HG02588 (cell line): ENCODE data around the gene RYR1.
"Not testable (repeated sequence)": the region's sequence is repeated elsewhere in the genome, so short reads cannot be mapped to it uniquely, and the experiment has no call there.

Experiments
- ATAC-seq: cut with Tn5 transposase; IDR thresholded peaks from one replicate; pipeline ENCODE4 v1.9.1; 2021; ENCODE audit warnings: mild to moderate bottlenecking, moderate library complexity; ENCODE audit not compliant: unreplicated experiment

The RYR1 gene

DNA sequence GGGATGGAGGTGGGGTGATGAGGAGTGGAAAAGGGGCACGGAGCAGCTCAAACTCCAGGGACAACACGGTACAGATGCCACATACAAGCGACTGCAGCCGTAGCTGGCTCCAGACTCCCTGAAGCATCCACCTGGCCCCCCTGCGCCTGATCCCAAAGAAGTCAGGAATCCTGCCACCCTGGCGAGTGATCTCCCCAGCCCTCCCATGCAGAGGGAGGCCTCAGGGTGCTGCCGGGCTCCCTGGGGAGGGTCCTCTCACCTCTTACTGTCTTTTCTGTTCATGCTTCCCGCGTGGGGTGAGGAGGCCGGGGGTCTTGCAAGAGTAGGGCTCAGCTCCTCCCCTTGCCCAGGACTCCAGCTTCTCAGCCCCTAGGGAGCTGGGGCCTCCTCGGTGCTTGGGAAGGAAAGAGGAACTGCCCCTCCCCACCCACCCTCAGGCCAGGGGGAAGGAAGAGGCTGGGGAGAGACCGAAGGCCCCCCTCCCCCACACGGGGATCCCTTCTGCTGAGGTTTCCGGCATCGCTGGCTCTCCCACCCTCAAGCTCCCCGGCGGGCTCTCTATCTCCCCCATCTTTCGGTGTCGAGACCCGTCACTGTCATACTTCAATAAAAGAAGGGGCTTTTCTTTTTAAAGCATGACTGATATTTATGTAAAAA is 7.6 kb upstream of the RYR1 start, which contains the start of gene RASGRP4:
RASGRP4 (minus strand) TSS at position 410 of the 657 bp plus-strand sequence; CDS start at position 282, 128 bp downstream.
- ATAC-seq, result no peak

DNA sequence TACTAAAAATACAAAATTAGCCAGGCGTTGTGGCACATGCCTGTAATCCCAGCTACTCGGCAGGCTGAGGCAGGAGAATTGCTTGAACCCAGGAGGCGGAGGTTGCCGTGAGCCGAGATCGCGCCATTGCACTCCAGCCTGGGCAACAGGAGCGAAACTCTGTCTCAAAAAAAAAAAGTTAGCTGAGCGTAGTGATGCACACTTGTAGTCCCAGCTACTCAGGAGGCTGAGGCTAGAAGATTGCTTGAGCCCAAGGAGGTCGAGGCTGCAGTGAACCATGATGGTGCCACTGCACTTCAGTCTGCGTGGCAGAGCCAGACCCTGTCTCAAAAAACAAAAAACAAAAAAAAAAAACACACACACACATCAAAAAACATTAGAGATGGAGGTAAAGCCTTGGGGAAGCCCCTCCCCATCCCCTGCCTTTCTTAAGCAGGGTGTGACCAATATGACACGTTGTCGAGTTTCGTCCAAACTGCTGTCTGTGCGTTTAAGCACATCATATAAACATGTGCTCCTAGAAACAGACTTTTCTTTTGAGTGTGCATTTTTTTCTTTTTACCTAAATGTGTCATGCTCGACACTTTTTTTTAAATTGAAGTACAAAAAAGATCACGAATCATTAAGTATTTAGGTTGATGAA is 6.3 kb upstream of the RYR1 start:
- ATAC-seq, result not testable (repeated sequence)

DNA sequence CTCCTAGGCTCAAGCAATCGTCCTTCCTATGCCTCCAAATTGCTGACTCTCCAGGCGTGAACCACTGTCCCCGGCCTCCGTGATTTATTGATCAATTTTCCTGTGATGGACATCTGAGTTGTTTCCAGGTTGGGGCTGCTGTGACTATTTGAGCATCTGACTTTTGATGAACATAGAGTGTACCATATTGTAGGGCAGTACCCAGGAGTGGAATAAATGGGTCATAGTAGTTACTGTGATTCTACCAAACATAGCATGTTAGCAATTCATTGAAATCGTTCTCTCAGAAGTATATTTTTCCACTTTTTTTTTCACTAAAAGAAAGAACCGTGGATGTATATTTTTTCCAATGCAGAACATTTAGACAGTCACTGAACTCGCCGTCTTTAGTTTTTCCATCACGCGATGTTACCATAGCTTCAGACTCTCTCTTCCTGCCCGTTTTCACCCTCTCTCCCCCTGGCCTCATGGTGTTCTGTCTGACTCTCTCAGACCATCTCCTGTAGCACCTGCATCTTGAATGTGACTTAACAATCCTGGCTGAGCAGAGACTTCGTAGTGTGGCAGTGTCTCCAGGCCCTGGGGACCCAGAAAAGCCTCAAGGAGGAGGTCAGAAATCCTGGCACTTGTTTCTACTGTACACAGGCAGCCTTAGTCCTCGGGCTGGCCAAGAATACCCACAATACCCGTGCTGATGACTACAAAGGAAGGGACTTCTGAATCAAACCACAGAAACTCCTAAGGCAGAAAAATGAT is 4.3 kb upstream of the RYR1 start:
- ATAC-seq, result no peak

DNA sequence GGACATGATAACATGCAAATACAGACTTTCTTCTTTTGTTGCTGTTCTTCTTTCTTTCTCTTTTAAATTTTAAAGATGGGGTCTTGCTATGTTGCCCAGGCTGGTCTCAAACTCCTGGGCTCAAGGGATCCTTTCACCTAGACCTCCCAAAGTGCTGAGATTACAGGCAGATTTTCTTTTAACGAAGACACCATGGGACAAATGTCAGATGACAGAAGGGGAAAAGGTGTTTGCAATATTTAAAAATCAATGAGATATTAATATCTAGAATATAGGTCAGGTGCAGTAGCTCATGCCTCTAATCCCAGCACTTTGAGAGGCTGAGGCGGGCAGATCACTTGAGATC is 3.7 kb upstream of the RYR1 start:
- ATAC-seq, result no peak

DNA sequence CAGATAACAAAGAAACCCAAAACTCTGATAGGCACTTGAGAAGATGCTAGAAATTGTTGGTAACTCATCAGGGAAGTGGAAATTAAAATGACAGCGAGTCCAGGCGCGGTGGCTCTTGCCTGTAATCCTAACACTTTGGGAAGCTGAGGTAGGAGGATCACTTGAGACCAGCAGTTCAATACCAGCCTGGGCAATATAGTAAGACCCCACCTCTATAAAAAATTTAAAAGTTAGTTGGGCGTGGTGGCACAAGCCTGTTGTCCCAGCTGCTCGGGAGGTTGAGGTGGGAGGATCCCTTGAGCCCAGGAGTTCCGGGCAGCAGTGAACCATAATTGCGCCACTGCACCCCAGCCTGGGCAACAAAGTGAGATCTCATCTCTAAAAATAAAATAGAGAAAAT is 2.6 kb upstream of the RYR1 start:
- no peak for ATAC-seq

DNA sequence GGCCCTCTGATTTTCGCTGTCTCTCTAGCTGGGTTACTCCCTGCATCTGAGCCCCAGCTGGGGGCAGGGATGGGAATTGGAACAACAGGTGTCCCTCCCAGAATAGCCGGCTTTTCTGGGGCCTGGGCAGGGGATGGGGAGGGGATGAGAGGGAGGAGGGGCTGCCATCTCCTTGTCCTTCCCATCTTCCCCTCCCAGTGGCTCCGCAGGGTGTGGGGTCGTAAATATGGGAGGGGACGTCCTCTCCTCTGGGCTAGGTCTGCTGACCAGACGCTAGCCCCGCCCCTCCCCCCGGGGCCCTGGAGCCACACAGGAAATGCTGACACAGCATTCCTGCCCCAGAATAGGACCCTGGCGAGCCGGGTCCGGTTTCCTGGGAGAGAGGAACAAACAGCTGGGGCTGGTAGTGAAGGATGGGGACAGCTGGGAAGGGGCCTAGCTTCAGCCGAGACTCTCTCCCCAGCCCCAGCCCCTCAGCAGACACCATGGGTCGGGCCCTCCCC is 1.1 kb downstream of the RYR1 start:
- no peak for ATAC-seq

DNA sequence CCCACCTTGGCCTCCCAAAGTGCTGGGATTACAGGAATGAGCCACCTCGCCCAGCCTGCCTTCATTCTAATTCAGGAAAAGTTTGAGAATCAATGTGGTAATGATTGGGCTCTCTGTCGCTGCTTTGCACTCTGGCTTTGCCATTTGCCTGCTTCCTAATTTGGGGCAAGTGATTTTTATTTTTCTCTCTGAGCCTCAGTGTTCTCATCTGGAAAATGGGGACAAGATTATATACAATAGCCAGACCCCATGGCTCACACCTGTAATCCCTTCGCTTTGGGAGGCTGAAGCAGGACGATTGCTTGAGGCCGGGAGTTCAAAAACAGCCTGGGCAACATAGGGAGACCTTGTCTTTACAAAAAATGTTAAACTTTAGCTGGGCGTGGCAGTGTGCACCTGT is 3.8 kb downstream of the RYR1 start:
- ATAC-seq, result no peak

DNA sequence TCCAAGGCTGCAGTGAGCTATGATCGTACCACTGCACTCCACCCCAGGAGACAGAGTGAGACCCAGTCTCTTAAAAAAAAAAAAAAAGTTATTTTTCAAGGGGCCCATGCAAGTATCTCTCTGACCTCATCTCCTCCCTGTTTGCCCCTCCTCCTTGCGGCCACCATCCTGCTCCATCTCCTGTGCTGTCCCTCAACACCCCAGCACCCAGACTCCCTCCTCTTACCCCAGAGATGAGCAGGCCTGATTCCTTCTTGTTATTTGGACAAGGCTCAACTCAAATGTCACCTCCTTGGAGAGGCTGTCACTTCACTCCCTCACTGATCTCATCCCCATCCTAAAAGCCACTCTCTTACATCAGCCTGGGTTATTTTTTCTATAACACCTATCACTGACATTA is 4.4 kb downstream of the RYR1 start:
- no peak for ATAC-seq

DNA sequence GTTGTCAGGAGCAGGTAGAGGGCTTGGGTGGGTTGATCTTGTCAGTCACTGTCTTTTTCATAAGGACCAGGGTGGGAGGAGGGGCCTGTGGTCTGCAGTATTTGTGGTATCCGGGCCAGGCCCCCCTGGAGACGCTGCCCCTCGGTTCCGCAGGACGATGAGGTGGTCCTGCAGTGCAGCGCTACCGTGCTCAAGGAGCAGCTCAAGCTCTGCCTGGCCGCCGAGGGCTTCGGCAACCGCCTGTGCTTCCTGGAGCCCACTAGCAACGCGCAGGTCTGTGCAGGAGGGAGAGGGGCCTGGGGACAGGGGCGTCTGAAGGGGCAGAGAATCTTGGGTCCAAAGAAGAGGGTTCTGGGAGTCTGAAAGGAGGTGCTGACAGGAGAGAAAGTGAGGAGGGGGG is 7.1 kb downstream of the RYR1 start:
- ATAC-seq, result no peak

DNA sequence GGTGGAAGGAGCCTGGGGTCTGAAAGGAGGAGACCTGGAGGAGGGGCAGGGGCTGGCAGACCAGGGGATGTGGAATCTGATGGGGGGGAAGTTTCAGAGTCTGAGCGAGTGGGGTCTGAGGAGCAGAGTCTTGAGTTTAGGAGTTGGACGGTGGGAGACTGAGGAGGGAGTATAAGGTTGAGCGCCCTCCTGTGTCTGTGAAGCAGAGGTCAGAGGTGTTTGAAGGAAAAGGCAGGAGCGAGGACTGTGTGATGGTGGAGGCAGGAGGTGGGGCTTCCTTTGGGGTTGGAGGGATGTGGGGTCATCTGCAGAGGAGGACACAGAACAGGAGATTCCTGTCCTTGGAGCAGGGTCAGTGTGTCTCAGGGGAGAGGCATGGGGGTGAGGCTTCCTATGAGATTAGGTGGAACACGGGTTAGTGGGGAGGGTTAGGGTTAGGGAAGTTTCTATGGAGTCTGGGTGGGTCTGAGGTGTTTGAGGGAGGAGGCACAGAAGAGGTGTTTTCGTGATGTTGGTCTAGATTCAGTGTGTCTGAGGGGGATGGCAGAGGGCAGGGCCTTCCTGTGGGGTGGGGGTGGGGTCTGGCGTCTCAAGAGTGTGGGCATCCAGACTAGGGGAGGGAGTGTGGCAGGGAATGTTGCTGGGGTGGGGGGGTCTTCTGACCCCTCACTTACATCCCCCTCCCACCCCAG is 8.3 kb downstream of the RYR1 start:
- no peak for ATAC-seq

DNA sequence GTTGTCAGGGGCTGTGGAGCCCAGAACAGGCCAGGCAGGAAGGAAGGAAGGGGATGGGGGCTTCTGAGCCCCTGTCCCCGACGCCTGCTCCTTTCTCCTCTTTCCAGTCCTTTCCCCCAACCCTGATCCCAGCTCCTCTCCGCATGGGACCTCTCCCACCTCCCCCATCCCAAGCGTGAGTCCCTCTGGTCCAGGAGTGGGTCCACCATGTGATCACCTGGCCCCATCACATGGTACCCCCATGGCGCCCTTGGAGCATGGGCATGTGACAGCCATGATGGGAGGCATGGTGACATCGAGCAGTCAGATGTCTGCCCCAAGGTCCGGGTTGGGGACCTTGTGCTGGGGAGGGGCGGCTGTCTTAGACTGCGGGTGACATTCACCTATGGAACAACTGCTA is 9.2 kb downstream of the RYR1 start:
- ATAC-seq, result no peak

DNA sequence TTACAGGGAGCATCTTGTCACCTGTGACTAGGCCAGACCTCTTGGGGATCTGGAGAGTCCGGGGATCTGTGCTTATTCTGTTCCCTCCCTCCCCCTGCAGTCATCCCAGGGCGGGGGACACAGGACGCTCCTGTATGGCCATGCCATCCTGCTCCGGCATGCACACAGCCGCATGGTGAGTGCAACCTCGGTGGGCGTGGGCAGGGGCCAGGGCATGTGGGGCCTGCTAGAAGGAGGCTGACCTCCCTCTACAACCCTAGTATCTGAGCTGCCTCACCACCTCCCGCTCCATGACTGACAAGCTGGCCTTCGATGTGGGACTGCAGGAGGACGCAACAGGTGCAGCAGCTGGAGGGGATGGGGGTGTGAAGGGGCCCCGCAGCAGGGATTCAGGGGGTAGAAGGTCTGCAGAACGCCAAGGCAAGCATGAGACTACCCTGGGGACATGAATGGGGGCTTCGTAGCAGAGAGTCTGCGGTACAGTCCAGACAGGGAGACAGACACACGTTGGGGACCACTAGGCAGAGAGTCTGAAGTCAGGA is 10.0 kb downstream of the RYR1 start:
- no peak for ATAC-seq

DNA sequence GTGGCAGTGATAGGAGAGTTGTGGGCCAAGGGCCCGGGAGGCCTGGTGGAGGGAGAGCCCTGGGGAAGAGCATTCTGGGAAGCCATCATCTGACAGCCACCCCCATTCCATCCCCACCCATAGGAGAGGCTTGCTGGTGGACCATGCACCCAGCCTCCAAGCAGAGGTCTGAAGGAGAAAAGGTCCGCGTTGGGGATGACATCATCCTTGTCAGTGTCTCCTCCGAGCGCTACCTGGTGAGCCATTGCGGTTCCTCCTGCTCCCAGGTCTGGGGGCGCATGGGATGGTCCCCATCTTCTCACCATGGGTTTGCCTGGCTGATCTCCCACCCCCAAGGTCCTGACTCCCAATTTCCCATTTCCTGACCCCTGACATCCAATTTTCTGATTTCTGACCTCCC is 10.5 kb downstream of the RYR1 start:
- no peak for ATAC-seq

DNA sequence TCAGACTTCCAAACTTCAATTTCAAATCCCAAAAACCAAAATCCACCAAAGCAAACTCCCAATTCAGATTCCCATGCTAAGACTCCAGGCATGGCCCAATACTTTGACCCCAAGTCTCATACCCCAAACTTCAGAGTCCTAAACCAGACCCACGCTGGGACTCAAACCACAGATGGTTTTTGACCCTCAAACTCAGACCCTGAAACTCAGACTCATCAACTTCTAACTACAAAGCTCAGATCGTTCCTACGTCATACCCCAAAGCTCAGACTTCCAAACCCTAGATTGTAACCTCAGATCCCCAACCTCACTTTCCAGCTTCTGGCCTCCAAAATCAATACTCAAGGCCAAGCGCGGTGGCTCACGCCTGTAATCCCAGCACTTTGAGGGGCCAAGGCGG is 11.9 kb downstream of the RYR1 start:
- no peak for ATAC-seq

DNA sequence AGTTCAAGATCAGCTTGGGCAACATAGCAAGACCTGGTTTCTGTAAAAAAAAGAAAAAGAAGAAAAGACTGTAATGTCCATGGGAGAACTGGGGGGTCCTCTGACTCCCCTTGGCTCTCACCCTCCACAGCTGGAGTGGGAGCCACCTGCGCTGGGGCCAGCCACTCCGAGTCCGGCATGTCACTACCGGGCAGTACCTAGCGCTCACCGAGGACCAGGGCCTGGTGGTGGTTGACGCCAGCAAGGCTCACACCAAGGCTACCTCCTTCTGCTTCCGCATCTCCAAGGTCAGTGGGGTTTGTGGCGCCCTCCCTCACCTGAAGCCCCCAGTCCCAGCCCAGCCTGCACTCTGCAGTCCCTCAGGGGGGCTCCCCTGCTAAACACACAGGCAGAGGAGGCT is 14.7 kb downstream of the RYR1 start:
- no peak for ATAC-seq

DNA sequence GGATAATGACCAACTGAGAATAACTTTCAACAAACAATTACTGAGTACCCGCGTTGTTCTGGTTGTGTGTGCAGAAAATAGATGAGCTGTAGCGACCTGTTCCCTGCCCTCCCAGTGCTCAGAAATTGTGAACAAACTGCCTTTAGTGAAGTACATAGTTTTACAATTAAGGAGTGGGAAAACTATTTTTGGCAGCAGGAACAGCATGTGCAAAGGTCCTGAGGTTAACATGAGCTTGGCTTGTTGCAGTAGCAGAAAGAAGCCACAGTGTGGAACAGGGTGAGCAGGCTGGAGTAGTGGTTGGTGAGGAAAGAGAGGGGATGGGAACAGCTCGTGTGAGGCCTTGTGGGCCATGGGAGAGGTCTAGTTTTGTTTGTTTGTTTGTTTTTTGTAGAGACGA is 16.0 kb downstream of the RYR1 start:
- no peak for ATAC-seq

DNA sequence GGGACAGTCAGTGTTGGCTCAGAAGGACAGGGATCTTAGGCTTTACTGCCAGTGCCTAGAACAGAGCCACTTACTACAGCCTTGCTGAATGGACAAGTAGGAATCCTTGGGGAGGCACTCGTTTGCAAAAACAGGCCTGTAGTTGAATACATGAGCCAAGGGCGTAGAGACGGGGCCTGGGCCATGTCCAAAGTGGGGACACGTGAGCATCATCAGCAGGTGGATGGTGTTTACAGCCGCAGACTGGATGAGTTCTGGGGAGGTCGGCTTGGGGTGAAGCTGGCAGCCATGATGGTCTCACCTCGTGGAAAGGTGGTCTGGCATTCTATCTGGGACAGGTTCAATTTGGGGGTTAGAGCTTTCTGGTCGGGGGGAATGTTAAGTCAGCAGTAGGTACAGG is 17.5 kb downstream of the RYR1 start:
- ATAC-seq, result no peak

DNA sequence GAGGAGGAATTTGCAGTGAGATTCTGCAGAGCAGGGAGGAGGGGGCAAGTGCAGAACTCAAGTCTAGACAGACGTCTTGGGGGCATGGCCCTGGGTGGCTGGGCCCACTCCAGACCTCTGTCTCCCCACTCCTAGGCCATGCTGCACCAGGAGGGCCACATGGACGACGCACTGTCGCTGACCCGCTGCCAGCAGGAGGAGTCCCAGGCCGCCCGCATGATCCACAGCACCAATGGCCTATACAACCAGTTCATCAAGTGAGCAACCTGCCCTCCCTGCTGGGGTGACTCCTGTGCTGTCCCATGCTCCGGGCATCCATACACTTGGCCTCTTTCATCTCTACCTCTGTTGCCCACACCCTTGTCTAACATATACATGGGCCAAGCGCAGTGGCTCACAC is 18.1 kb downstream of the RYR1 start:
- ATAC-seq, result no peak

DNA sequence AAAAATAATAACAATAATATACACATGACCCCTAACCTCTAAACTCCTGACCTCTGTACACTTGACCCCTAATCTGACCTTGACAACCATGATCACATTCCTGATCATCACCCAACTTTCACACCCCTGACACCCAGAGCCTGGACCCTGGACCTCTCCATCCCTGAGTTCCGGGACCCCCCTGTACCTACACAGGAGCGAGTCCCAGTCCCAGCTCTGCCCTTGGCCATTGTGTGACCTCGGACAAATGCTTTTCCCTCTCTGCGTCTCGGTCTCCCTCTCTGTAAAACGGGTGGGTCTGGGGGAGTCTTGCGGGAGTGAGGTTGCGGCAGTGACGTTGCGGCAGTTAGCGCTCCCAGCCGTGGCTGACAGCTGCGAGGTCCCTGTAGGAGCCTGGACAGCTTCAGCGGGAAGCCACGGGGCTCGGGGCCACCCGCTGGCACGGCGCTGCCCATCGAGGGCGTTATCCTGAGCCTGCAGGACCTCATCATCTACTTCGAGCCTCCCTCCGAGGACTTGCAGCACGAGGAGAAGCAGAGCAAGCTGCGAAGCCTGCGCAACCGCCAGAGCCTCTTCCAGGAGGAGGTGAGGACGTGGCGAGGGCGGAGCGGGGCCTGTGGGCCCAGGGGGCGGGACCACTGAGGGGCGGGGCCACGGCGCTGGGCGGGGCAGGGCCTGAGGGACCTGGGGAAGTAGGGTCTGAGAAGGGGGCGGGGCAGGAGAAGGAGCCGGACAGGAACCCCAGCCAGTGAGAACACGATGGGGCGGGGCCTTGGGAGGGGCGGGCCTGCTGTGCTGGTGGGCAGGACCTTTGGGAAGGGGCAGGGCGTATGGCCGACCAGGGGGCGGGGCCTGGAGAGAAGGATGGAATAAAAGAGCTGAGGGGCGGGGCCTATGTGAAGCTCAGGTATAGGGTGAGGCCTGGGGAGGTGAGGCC is 19.2 kb downstream of the RYR1 start:
- ATAC-seq, result no peak

DNA sequence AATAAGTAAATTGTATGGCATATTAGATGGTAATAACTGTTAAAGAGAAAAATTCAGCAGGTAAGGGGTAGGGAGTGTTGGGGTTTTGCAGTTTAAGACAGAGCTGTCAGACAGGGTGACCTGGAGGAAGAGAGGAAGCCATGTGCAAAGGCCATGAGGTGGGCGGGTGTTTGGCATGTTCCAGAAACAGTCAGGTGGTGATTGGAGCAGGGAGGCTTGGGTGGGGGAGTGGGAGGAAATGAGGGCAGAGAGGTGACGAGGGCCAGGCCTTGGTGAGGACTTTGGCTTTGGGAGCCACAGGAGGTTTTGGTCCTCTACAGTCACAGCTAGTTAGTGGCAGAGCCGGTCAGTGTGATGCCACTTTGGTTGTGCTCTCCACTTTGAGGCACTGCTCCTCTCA is 20.1 kb downstream of the RYR1 start:
- no peak for ATAC-seq
